Activated CD8-positive, alpha-beta memory T cell treated with anti-CD3 and anti-CD28 coated beads, Interleukin-2, amount 10 ng/mL, durations not matched to agents 7 days and 5 days (primary cell): ENCODE measurements around the gene SCAMP4. TPM values are rescaled to one million over a fixed set of nuclear protein-coding genes. Genes with fewer than 3 reads are reported as not detected.
A peak's percentile ranks its signal among the peaks of the same experiment; 100 is the strongest.

Source experiments
- ATAC-seq: fragments of 150-1000 bp; cut with Tn5 transposase; one replicate; pipeline ENCODE4 v1.10.0; 2021; ENCODE audit warnings: moderate library complexity
- CTCF ChIA-PET: fragments of 350-600 bp; sonication (Branson Sonifier 250); formaldehyde crosslinking; loops from one replicate; lab custom pipeline; 2021; ENCODE audit warnings: antibody characterized with exemption; lab: Charles Lee
- DNase-seq: peaks from one replicate; pipeline ENCODE4 v3.0.0-alpha.2; 2020
- H3K27ac Mint-ChIP-seq: one replicate; pipeline ENCODE4 v1.8.0; 2021; ENCODE audit warnings: mild to moderate bottlenecking, mixed read lengths
- H3K27me3 Mint-ChIP-seq: one replicate; pipeline ENCODE4 v1.8.0; 2021; ENCODE audit warnings: mixed read lengths
- H3K36me3 Mint-ChIP-seq: one replicate; pipeline ENCODE4 v1.8.0; 2021; ENCODE audit warnings: mild to moderate bottlenecking, mixed read lengths
- H3K4me1 Mint-ChIP-seq: one replicate; pipeline ENCODE4 v1.8.0; 2021; ENCODE audit warnings: mixed read lengths
- H3K4me3 Mint-ChIP-seq: one replicate; pipeline ENCODE4 v1.8.0; 2021; ENCODE audit warnings: mild to moderate bottlenecking, moderate library complexity, mixed read lengths
- H3K9me3 Mint-ChIP-seq: one replicate; pipeline ENCODE4 v1.8.0; 2022; ENCODE audit warnings: low read depth, mixed read lengths
- total RNA-seq, 2 experiments: library from RNA; stranded (reverse); gene quantifications; one replicate each; pipeline ENCODE4 v1.2.3, GENCODE V29; 2021

Gene SCAMP4
- total RNA-seq, 2 experiments from 2014 or later: 32.9 to 34.8 TPM

DNA sequence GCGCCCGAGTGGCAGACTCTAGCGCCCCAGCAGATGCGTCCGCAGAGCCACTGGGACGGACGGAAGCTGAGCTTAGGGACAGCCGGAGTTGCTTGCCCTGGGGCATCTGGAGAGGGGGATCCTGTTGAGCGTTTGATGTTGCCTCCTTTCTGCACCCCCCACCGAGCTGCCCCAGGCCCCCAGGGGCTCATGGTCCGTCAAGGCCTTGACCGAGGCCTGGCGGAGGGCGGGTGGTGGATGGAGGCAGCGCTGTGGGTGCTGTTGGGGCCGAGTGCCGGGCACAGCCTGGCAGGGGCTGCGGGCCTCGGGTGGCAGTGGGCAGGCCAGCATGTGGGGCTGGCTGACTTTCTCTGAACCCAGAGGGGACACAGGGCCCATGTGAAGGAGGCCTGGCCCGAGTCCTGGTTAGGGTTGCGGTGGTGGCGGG, 38.5 kb downstream of the SCAMP4 start:
- peaks cover 31% of the 10 kb centered on the region for H3K4me1 Mint-ChIP-seq
- H3K36me3 Mint-ChIP-seq: peaks cover 6% of the 10 kb centered on the region
- ATAC-seq: no peak
- peak overlapping the region; percentile 92 for H3K27ac Mint-ChIP-seq
- H3K9me3 Mint-ChIP-seq: no peaks in the 10 kb centered on the region
- CTCF ChIA-PET: interaction anchor here (0.6 to 1.7 kb wide), 3 partner anchors 10 to 109 kb away, joined by 3 to 7 read pairs (median 3); no protein-coding TSS in a partner anchor
- H3K27me3 Mint-ChIP-seq: no peaks in the 10 kb centered on the region
- peak overlapping the region; percentile 95 for H3K4me3 Mint-ChIP-seq
- DNase-seq: no peak

DNA sequence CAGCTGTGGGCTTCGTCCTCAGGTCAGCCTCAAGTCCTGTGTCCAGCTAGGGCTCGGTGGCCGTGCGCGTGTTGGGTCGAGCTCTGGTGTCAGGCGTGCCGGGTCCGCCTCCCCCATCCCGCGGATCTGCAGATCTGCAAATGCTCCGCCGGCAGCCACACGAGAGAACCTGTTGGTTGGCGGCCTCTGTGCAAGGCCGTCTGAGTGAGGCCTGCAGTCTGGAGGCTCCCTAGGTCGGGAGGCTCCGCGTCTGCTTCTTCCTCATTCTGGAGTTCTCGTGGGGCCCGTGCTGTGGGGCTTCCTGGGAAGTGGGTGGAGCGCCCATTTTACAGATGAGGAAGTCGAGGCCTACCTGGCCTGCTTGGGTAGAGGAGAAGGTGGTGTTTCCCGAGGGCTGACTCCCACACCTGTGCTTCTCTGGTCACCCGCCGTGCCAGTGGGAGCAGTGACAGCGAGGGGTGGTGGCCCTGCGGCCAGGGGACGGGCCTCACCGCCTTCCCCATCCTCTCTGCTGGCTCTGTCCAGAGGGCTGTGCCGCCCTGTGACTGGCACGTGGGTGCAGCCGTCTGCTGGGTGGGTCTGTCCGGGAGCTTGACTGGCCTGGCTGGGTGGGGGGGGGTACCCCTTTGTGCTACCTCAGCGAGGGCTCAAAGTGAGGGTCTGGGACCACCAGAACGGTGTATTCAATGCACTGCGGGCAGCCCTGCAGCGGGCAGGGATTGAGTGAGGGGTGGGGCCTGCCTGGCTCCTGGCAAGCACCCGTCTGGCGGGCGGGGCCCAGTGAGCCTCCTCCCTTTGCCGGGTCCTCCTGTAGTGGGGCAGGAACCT, 39.1 kb downstream of the SCAMP4 start:
- peaks cover 32% of the 10 kb centered on the region for H3K4me1 Mint-ChIP-seq
- no peak for ATAC-seq
- no peaks in the 10 kb centered on the region for H3K27me3 Mint-ChIP-seq
- H3K4me3 Mint-ChIP-seq: peak overlapping the region; percentile 30
- H3K36me3 Mint-ChIP-seq: peaks cover 6% of the 10 kb centered on the region
- no peak overlapping the region for H3K27ac Mint-ChIP-seq
- no peak for DNase-seq
- CTCF ChIA-PET: interaction anchor here (0.6 to 3.0 kb wide), 5 partner anchors 12 to 108 kb away, joined by 3 to 9 read pairs (median 5); no protein-coding TSS in a partner anchor
- no peaks in the 10 kb centered on the region for H3K9me3 Mint-ChIP-seq

DNA sequence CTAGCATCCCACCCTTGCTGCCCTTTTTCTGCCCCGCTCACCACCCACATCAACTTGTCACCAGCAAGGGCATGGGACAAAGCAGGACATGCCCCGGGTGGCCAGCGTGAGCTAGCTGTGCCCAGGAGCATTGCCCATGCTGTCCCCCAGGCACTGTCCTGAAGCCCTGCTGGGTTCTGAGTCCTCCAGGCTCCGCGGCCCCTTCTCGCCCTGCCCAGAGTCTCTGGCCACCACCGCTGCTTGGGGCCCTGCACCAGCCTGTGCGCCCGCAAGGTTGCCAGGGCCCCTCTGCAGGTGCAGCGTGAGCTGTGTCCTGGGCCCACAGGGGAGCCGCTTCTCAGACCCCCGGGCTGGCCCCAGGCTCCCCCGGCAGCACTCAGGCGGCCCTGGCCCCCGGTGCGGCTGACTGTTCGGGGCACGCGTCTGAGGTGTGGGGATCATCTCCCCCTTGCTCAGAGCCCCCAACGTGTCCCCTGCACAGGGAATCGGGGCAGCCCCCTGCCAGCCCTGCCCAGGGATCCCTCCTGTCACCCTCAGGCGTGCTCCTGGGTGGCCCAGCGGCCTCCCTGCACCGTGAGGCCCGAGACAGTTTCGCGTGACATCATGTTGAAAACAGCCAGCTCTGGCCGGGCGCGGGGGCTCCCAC, 39.8 kb downstream of the SCAMP4 start:
- Mint-ChIP-seq H3K4me3 (no peak overlapping the region), H3K36me3 (peaks cover 6% of the 10 kb centered on the region), H3K4me1 (peaks cover 25% of the 10 kb centered on the region), H3K27ac (peak overlapping the region; percentile 40), H3K9me3 (no peaks in the 10 kb centered on the region), H3K27me3 (no peaks in the 10 kb centered on the region)
- DNase-seq (no peak), ATAC-seq (no peak)
- CTCF ChIA-PET: interaction anchor here (1.1 to 3.0 kb wide), 10 partner anchors 9 to 108 kb away, joined by 3 to 9 read pairs (median 4); no protein-coding TSS in a partner anchor

GRCh38 chr19:1945899-1946298, 40.7 kb downstream of the SCAMP4 start:
- Mint-ChIP-seq H3K4me1 (peaks cover 23% of the 10 kb centered on the region), H3K27me3 (no peaks in the 10 kb centered on the region), H3K27ac (no peak overlapping the region), H3K36me3 (peaks cover 8% of the 10 kb centered on the region), H3K4me3 (no peak overlapping the region), H3K9me3 (no peaks in the 10 kb centered on the region)
- ATAC-seq (no peak), DNase-seq (no peak)
- CTCF ChIA-PET: interaction anchor here (0.6 to 3.0 kb wide), 16 partner anchors 9 to 543 kb away, joined by 3 to 9 read pairs (median 4); no protein-coding TSS in a partner anchor

DNA sequence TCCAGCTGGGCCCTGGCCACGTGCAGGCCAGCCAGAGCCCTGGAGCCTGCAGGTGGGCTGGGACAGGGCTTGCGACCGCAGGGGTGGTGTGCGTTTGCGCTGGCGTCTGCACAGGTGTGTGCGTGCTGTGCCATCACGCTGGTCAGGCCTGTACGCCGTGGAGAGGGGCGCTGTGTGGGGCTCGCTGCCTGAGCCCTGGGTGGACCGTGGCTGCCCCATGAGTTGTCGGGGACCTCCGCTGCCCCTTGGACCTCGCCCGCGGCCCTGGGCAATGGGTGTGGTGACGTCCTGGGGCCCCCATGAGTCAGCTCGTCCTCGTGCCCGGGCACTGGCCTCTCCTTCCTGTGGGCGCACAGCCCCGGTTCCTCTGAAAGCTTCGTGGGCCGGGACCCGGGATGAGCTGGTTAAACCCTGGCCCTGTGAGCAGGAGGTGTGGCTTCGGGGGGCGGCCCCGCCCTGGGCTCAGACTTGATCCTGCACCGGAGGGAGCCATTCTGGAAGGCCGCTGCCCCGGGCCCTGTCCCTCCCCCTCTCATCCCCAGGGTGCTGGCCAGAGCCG, 42.5 kb downstream of the SCAMP4 start:
- no peak for ATAC-seq
- H3K36me3 Mint-ChIP-seq: peaks cover 16% of the 10 kb centered on the region
- H3K27ac Mint-ChIP-seq: no peak overlapping the region
- peaks cover 23% of the 10 kb centered on the region for H3K4me1 Mint-ChIP-seq
- CTCF ChIA-PET: no interaction called here
- no peaks in the 10 kb centered on the region for H3K9me3 Mint-ChIP-seq
- no peaks in the 10 kb centered on the region for H3K27me3 Mint-ChIP-seq
- no peak overlapping the region for H3K4me3 Mint-ChIP-seq
- DNase-seq: no peak

- Mint-ChIP-seq H3K4me3 (no peak overlapping the region), H3K27me3 (no peaks in the 10 kb centered on the region), H3K27ac (no peak overlapping the region)
Measured at GRCh38 chr19:1949304-1950101, 44.3 kb downstream of the SCAMP4 start.

DNA sequence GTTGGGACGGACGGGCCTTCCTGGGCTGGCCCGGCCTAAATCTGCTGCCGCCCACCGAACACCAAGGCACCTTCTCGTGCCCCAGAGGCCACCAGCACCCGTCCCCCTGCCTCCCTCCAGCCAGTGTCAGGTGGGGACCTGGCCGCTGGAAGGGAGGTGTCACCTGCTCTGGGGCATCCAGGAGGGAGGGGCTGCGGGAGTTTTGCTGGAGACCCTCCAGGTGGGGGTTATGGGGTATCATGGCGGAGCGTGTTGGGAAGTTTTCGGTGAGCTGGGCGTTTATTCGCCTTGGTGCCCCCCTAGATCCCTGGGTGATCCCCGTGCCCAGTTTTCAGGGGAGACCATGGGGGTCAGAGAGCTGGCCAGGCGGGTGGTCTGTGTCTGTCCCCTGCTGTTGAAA, 45.4 kb downstream of the SCAMP4 start:
- ATAC-seq (no peak), DNase-seq (no peak)
- H3K27me3 Mint-ChIP-seq: no peaks in the 10 kb centered on the region
- no peak overlapping the region for H3K4me3 Mint-ChIP-seq
- peaks cover 16% of the 10 kb centered on the region for H3K36me3 Mint-ChIP-seq
- peaks cover 11% of the 10 kb centered on the region for H3K4me1 Mint-ChIP-seq
- no peaks in the 10 kb centered on the region for H3K9me3 Mint-ChIP-seq
- CTCF ChIA-PET: no interaction called here
- no peak overlapping the region for H3K27ac Mint-ChIP-seq

More at GRCh38 chr19:1949304-1950101, 44.3 kb downstream of the SCAMP4 start:
- H3K36me3 Mint-ChIP-seq: peaks cover 16% of the 10 kb centered on the region
- ATAC-seq: no peak
- H3K4me1 Mint-ChIP-seq: peaks cover 11% of the 10 kb centered on the region
- CTCF ChIA-PET: no interaction called here
- DNase-seq: no peak
- no peaks in the 10 kb centered on the region for H3K9me3 Mint-ChIP-seq

DNA sequence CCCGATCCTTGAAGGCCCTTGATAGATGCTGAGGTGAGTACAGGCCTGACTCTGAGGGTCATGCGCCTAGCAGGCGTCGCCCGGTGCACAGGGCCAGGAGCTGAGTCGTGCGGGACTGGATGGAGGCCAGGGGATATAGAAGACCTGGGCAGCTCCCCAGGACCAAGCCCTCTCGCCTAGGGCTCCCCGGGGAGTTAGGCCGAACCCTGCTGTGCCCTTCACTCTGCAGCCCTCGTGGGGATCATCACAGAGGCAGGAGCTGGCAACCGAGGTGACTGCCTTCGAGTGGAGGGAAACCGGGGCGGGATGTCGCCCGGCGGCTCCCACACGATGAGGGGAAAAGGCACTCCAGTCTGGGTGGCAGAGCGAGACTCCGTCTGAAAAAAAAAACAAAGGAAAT, 47.4 kb downstream of the SCAMP4 start:
- no peak for ATAC-seq
- CTCF ChIA-PET: interaction anchor here (1.5 kb wide), 1 partner anchor 127 kb away, joined by 7 read pairs; no protein-coding TSS in a partner anchor
- H3K27ac Mint-ChIP-seq: no peak overlapping the region
- no peak overlapping the region for H3K4me3 Mint-ChIP-seq
- no peaks in the 10 kb centered on the region for H3K27me3 Mint-ChIP-seq
- no peaks in the 10 kb centered on the region for H3K9me3 Mint-ChIP-seq
- no peak for DNase-seq
- peaks cover 14% of the 10 kb centered on the region for H3K36me3 Mint-ChIP-seq
- peaks cover 7% of the 10 kb centered on the region for H3K4me1 Mint-ChIP-seq

DNA sequence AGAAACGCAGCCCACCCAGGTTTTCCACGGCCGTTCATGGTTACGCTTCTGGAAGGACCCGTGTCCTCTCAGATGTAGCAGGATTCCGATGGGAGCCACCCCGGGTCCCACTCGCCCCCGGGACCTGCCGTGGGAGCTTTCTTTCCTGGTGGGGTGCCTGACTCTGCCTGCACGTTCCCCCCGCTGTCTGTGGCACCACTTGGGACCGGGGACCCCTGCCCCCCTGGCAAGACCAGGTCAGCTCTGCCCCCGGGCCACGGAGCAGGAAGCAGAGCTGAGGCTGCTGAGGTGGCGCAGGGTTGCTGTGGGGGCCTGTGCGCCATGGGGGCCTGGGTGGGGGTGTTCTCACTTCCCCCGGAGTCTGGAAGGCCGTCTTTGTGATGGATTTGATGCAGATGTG, 47.8 kb downstream of the SCAMP4 start:
- ATAC-seq (no peak), DNase-seq (no peak)
- no peaks in the 10 kb centered on the region for H3K9me3 Mint-ChIP-seq
- CTCF ChIA-PET: interaction anchor here (1.1 to 1.5 kb wide), 2 partner anchors 10 to 127 kb away, joined by 3 to 7 read pairs; no protein-coding TSS in a partner anchor
- H3K4me1 Mint-ChIP-seq: peaks cover 7% of the 10 kb centered on the region
- peaks cover 14% of the 10 kb centered on the region for H3K36me3 Mint-ChIP-seq
- H3K27ac Mint-ChIP-seq: no peak overlapping the region
- H3K27me3 Mint-ChIP-seq: no peaks in the 10 kb centered on the region
- no peak overlapping the region for H3K4me3 Mint-ChIP-seq

- Mint-ChIP-seq H3K9me3 (no peaks in the 10 kb centered on the region), H3K36me3 (peaks cover 11% of the 10 kb centered on the region), H3K27ac (peak overlapping the region; percentile 24), H3K27me3 (no peaks in the 10 kb centered on the region), H3K4me1 (peaks cover 5% of the 10 kb centered on the region), H3K4me3 (no peak overlapping the region)
- ATAC-seq (no peak), DNase-seq (no peak)
- CTCF ChIA-PET: interaction anchor here (1.0 to 1.1 kb wide), 2 partner anchors 10 to 43 kb away, joined by 3 read pairs; no protein-coding TSS in a partner anchor
Measured at GRCh38 chr19:1953441-1954094, 48.4 kb downstream of the SCAMP4 start.

DNA sequence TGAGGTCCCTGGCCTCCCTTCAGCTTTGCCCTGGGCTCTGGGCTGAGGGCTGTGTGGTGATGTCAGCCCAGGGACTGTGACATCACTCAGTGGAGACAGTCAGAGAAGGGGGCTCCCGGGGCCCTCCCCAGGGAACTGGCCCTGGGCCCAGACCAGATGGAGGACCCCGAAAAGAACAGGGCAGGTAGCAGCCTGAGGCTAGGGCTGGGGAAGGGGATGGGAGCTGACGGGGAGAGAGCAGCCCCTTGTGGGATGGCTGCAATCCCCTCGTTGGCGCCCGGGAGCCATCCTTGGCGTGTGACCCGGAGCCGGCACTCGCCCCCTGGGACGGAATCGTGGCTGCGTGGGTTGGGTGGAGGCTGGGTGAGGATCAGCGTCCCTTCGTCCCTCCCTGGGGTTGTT, 49.3 kb downstream of the SCAMP4 start:
- CTCF ChIA-PET: interaction anchor here (1.0 kb wide), 1 partner anchor 42 kb away, joined by 3 read pairs; no protein-coding TSS in a partner anchor

More for the DNA sequence above, 49.3 kb downstream of the SCAMP4 start:
- no peaks in the 10 kb centered on the region for H3K27me3 Mint-ChIP-seq
- peaks cover 10% of the 10 kb centered on the region for H3K36me3 Mint-ChIP-seq
- peaks cover 2% of the 10 kb centered on the region for H3K4me1 Mint-ChIP-seq
- H3K4me3 Mint-ChIP-seq: no peak overlapping the region
- no peak overlapping the region for H3K27ac Mint-ChIP-seq
- no peak for DNase-seq
- no peaks in the 10 kb centered on the region for H3K9me3 Mint-ChIP-seq
- no peak for ATAC-seq
